GM15510 (cell line): Measurements from ENCODE around the gene MUC15.

Source experiments
- POLR2A ChIP-seq: IDR thresholded peaks from 3 replicates; pipeline ENCODE4 v1.6.1; 2011; ENCODE audit warnings: borderline replicate concordance; ENCODE audit not compliant: insufficient read length; ENCODE audit errors: extremely low read depth

MUC15 gene, protein sequence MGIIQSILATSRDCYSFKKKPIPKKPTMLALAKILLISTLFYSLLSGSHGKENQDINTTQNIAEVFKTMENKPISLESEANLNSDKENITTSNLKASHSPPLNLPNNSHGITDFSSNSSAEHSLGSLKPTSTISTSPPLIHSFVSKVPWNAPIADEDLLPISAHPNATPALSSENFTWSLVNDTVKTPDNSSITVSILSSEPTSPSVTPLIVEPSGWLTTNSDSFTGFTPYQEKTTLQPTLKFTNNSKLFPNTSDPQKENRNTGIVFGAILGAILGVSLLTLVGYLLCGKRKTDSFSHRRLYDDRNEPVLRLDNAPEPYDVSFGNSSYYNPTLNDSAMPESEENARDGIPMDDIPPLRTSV

DNA sequence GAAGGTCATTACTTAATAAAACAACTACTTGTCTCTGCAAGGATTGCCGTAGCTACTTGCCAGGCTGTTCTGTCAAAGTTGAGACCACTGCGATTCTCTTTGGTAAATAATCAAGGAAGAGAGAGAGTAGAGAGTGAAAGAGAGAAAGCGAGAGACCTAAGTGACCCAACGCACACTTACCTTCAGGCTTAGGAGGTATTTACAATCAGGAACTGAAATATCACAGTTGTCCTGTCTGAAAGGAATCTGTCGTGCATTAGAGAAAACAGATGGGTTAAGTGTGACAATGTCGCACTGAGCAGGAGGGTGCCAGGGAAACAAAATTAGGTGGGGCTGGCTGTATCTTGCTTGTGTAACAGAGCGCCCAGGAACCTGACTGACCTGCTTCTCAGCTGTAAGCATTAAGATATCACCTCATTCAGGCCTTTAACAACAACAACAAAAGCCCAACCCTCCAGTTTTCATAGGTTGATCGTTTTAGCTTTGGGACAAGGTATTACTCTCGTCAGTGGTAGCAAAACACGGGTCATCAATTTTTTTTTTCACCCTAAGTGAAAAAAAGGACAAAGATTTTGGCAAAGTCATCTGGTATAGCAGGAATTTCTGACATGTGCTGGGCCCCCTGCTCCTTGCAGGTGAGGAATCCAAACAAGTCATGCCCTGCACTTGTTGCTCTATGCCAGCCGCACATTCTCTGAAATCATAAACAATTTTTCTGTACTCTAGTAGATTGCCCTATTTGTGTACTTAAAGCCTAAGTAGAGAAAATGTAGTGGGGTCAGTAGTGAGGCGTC lies at the start of gene MUC15:
MUC15 (minus strand) TSS at position 403 of the 794 bp plus-strand sequence. CDS start 5,169 bp downstream, outside the sequence.
- no peak for TF ChIP-seq POLR2A

GRCh38 chr11:26621132-26621531 lies 49.1 kb upstream of the MUC15 start:
- no peak for TF ChIP-seq POLR2A

GRCh38 chr11:26620282-26621045 lies 48.4 kb upstream of the MUC15 start:
- TF ChIP-seq POLR2A: no peak

DNA sequence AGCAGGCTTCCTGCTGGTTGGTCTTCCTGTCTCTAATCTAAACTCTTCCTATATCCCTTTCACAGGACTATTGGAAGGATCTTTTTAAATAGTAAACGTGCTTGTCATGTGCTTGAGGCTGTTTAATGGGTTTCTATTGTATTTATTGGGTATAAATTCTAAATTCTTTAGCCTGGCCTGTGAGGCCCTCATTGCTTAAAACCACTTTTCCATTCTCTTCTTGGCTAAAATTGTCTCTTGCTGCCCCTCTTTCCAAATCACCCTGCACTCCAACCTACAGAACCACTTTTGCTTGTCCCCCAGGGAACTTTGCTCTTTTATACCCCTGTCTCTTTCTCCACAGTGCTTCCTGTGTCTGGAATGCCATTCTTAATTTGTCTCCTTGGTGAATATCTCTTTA lies 46.4 kb upstream of the MUC15 start:
- no peak for TF ChIP-seq POLR2A

DNA sequence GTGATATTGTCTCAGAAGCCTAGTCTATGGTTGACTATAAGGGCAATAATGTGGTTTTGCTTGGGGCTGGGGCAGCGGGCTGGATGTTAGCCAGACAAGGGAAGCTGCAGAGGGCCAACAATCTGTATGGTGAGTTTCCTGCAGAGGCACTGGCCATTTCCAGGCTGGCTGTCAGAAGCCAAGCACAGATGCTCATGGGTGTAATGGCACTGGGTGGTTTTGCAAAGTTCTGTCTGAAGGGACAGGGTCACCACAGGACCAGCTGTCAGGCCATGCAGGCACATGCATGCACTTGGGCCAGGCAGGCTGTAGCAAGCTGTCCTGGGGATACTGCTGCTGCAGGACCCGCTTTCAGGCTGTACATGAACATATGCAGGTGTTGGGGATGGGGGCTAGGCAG lies 41.7 kb upstream of the MUC15 start:
- no peak for TF ChIP-seq POLR2A

DNA sequence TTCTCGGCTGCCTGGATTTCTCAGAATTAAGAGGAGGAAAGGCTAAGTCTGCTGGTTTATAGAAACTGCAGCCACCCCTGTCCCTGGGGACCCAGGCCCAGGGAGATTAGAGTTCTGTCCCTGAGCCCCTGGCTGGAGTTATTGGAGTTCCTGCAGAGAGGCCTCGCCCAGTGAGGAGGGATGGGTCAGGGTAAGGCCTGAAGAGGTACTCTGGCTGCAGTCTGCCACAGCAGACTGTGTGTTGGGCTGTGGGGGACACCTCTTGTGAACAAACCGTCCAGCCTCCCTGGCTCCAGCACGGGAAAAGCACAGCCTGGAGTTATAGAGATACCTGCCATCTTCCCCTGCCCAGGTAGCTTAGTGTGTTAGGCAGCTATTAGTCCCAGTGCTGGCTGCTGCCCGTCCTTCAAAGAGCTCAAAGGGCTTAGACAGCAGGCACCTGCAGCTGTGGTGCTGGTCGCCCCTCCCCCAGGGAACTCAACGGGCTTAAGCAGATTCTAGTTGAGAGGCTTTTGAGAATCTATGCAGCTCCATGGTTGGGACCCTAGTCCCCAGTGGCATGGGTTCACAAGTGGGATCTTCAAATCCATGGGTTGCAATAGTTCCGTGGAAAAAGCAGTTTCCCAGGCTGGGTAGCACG lies 36.6 kb upstream of the MUC15 start:
- TF ChIP-seq POLR2A: no peak

GRCh38 chr11:26607725-26608506 lies 35.9 kb upstream of the MUC15 start:
- no peak for TF ChIP-seq POLR2A

- no peak for TF ChIP-seq POLR2A
Observed at GRCh38 chr11:26599876-26600434, 27.9 kb upstream of the MUC15 start.

DNA sequence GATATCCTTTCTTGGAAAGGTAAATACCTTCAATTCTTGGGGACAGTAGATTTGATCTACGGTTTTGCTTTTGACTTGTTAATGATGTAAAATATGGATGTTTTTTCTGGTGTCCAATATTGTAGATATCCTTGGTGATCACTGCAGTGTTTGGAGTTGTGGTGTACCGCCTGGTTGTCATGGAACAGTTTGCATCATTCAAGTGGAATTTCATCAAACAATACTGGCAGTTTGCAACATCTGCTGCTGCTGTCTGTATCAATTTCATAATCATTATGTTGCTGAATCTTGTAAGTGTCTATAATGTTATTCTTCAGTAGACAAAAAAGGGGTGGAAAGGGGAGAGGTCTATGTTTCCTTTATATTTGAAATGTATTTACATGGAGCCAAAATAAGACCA lies 27.4 kb upstream of the MUC15 start:
- TF ChIP-seq POLR2A: no peak

GRCh38 chr11:26597899-26598298 lies 25.8 kb upstream of the MUC15 start:
- TF ChIP-seq POLR2A: no peak

DNA sequence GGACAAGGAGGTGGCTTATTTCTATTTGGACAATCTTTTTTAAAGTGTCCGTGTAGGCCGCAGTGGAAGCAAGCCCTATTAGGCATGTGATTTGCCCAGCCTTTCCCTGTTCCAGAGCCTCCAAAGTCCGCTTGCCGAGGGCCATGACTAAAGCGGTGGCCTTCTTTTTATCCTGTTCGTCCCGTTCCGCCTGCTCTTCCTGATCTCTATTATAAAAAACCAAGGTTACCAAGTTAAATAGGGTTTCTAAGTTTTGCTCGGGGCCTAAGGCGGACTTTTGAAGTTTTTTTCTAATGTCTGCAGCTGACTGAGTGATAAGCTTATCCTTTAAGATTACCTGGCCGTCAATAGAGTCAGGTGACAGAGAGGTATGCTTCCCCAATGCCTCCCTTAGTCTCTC lies 21.6 kb upstream of the MUC15 start:
- no peak for TF ChIP-seq POLR2A

- no peak for TF ChIP-seq POLR2A
Observed at GRCh38 chr11:26587073-26587472, 15.0 kb upstream of the MUC15 start.

GRCh38 chr11:26584818-26585217 lies 12.8 kb upstream of the MUC15 start:
- no peak for TF ChIP-seq POLR2A

GRCh38 chr11:26583550-26583949 lies 11.5 kb upstream of the MUC15 start:
- TF ChIP-seq POLR2A: no peak

DNA sequence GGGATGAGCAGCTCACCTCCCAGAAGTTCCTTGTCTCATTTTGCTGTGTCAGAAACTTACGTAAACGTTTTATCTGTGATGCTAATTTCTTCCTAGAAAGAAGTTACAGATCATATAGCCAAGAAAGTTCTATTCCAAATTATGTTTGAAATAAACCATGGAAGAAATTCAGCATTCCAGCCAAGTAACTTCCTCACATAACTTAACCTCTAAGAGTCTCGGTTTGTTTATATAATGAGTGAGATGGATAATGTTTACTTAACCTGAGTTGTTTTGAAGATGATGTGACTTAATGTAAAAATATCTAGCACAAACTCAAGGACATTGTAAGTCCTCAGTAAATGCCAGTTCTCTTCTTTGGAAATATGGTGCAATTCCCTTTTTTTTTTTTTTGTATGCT lies 8.9 kb upstream of the MUC15 start:
- no peak for TF ChIP-seq POLR2A

DNA sequence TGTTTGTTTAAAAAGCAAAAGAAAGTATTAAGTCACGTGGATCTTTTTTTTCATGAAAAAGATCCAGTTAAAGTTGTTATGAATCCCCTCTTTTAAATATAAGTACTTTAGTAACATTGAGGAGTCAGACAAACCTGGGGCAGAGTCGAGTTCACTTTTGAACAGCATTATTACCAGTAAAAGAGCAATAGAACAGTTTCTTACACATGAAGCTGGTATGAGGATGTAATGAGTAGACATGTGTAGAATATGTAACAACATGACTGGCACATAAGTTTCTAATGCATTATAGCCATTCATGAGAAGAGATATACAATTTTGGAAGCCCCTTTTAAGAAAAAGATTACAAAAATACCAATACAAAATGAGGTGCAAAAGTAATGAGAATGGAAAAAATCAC lies 7.6 kb upstream of the MUC15 start:
- no peak for TF ChIP-seq POLR2A
